ENCODE results near the gene PLXDC2. TPM values are rescaled to one million over a fixed set of nuclear protein-coding genes. Genes with fewer than 3 reads are reported as not detected.

PLXDC2 gene
- total RNA-seq, 1 experiment from 2014 or later, result 38.7 TPM

DNA sequence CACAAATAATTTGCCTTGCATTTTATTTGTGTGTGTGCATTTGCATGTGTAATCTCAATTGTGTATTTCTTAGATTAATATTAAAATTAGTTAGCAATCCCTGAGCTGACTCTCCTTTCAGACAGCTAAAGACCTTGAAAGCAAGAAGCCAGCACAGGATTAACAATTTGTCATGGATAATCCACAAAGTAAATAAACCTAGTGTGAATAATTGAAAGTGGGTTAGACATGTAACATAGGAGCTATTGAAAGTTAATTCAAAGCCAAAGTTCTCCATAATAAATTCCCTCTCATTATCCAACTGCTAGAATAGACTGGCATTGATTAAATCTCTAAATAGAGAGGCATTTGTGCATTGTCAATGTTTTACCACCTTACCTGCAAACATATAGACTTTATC is 326.1 kb downstream of the PLXDC2 start:
- no peak overlapping the region for H2AK5ac ChIP-seq (ENCODE audit: insufficient read length, low read length)
- H2BK12ac ChIP-seq (ENCODE audit: insufficient read length, low read depth, low read length), result no peak overlapping the region
- no peak overlapping the region for H3K9ac ChIP-seq (ENCODE audit: extremely low read depth, insufficient read length, low read length)
- no peak overlapping the region for H3K23ac ChIP-seq (ENCODE audit: insufficient read length, low read depth, low read length)
- no peaks in the 10 kb centered on the region for H3K27me3 ChIP-seq (ENCODE audit: insufficient read depth, low read length)
- no peak overlapping the region for H3T11ph ChIP-seq (ENCODE audit: low read length)
- H4K91ac ChIP-seq (ENCODE audit: insufficient read length, low read depth, low read length), result no peak overlapping the region
- Mint-ChIP-seq H3K9me3 (peaks cover 0 to 5% of the 10 kb centered on the region in 2 experiments; a peak in 2 of 5 replicates), H3K4me3 (no peak overlapping the region), H3K36me3 (ENCODE audit: insufficient read depth in 1 of 3, low read depth in 3 of 3) (peaks cover 5 to 13% (median 10%) of the 10 kb centered on the region in 3 experiments; a peak in 6 of 7 replicates), H3K27ac (no peak overlapping the region), H3K27me3 (ENCODE audit: low read depth) (no peaks in the 10 kb centered on the region), H3K4me1 (peaks cover 3 to 10% of the 10 kb centered on the region in 2 experiments; a peak in 2 of 4 replicates)
- no peaks in the 10 kb centered on the region for H3K4me1 ChIP-seq (ENCODE audit: insufficient read depth, low read length)
- no peak overlapping the region for H3K4ac ChIP-seq (ENCODE audit: low read depth, low read length)
- H2BK20ac ChIP-seq (ENCODE audit: low read depth, low read length, poor library complexity, severe bottlenecking), result no peak overlapping the region
- H2BK15ac ChIP-seq (ENCODE audit: low read depth, low read length), result no peak overlapping the region
- no peak overlapping the region for H3K4me2 ChIP-seq (ENCODE audit: insufficient read depth, insufficient read length, low read length)
- no peak overlapping the region for H4K5ac ChIP-seq (ENCODE audit: insufficient read length, low read depth, low read length)
- H3K18ac ChIP-seq (ENCODE audit: insufficient read length, low read depth, low read length), result no peak overlapping the region
- H3K14ac ChIP-seq (ENCODE audit: insufficient read depth, low read length), result no peak overlapping the region
- no peaks in the 10 kb centered on the region for H3K9me3 ChIP-seq (ENCODE audit: control insufficient read depth, low read depth, low read length)
- DNase-seq, result no peak
- H2BK120ac ChIP-seq (ENCODE audit: low read depth, low read length, poor library complexity, severe bottlenecking), result no peak overlapping the region
- H2BK5ac ChIP-seq (ENCODE audit: insufficient read length, low read length), result no peak overlapping the region
- no peak overlapping the region for H4K8ac ChIP-seq (replicated peaks; ENCODE audit: insufficient read length, low read depth, low read length)
- H4K20me1 ChIP-seq (ENCODE audit: control insufficient read depth, insufficient read depth, insufficient read length), result no peaks in the 10 kb centered on the region
- no peak overlapping the region for H2AFZ ChIP-seq (ENCODE audit: low read length)
- no peak overlapping the region for H3K56ac ChIP-seq (ENCODE audit: insufficient read length, low read depth, low read length)
- H3K79me2 ChIP-seq (ENCODE audit: insufficient read depth, low read length), result no peaks in the 10 kb centered on the region
- H3K79me1 ChIP-seq (ENCODE audit: insufficient read depth, low read depth, low read length, poor library complexity, severe bottlenecking), result peaks cover 4% of the 10 kb centered on the region
- TF ChIP-seq, protein P1, sequence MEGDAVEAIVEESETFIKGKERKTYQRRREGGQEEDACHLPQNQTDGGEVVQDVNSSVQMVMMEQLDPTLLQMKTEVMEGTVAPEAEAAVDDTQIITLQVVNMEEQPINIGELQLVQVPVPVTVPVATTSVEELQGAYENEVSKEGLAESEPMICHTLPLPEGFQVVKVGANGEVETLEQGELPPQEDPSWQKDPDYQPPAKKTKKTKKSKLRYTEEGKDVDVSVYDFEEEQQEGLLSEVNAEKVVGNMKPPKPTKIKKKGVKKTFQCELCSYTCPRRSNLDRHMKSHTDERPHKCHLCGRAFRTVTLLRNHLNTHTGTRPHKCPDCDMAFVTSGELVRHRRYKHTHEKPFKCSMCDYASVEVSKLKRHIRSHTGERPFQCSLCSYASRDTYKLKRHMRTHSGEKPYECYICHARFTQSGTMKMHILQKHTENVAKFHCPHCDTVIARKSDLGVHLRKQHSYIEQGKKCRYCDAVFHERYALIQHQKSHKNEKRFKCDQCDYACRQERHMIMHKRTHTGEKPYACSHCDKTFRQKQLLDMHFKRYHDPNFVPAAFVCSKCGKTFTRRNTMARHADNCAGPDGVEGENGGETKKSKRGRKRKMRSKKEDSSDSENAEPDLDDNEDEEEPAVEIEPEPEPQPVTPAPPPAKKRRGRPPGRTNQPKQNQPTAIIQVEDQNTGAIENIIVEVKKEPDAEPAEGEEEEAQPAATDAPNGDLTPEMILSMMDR (conservative IDR thresholded peaks at IDR 0.05), result no peak
- H3K27ac ChIP-seq (ENCODE audit: insufficient read length, low read depth, low read length), result no peak overlapping the region
- H3K23me2 ChIP-seq (ENCODE audit: insufficient read length, low read depth, low read length, poor library complexity, severe bottlenecking), result no peaks in the 10 kb centered on the region

Measured in H9 (cell line).